Pancreas (tissue), 10 donors: Measurements from ENCODE around the gene EPB41. TPM values are rescaled to one million over a fixed set of nuclear protein-coding genes. Genes with fewer than 3 reads are reported as not detected.

Source experiments
- ATAC-seq, 4 donors: fragments of 200-7000 bp; cut with Tn5 transposase; one replicate each; pipeline versions ENCODE4 v1.8.0 to v1.9.1; 2020; ENCODE audit warnings: mild to moderate bottlenecking in 4 of 4, moderate library complexity in 4 of 4
- DNase-seq, 6 donors: peaks; one replicate each; pipeline ENCODE4 v3.0.0-alpha.2; 2020
- FAIRE-seq: peaks from 2 replicates; lab custom pipeline; 2012; peaks lifted over from hg19 to GRCh38; lab: Jason Lieb, UNC
- H3K27ac ChIP-seq, 4 donors: fragments of 200-600 bp; sonication (generic); 1 replicate in 3 of 4; 2 replicates in 1 of 4; pipeline versions ENCODE4 v1.5.0 to v1.8.0; 2020
- H3K27me3 ChIP-seq, 4 donors: fragments of 200-600 bp; one replicate each; pipeline ENCODE4 v1.8.0; 2021
- H3K36me3 ChIP-seq, 3 donors: fragments of 200-600 bp; sonication (generic) in 1 of 3; one replicate each; pipeline versions ENCODE4 v1.5.0 to v1.8.0; 2020 to 2021
- H3K4me1 ChIP-seq, 3 donors: fragments of 200-600 bp; one replicate each; pipeline ENCODE4 v1.8.0; 2021
- H3K4me3 ChIP-seq, 4 donors: fragments of 200-600 bp; sonication (generic) in 2 of 4; one replicate each; pipeline versions ENCODE4 v1.5.0 to v1.8.0; 2020 to 2021
- H3K9me3 ChIP-seq, 4 donors: fragments of 200-600 bp; one replicate each; pipeline ENCODE4 v1.8.0; 2021
- WGBS, 2 donors: extraction: QIAGEN DNeasy Blood & Tissue Kit; methylation state at CpG; one replicate each; pipeline ENCODE4 v1.1.7; 2013; 5-methylcytosine and 5-hydroxymethylcytosine counted together
- intact Hi-C, 3 donors: fragments of 100-400 bp; cut with DNase I; formaldehyde crosslinking; loops; one replicate each; pipeline versions ENCODE4 v1.11.1 to v1.14.2; 2022
- polyA plus RNA-seq, 2 donors: library from polyadenylated mRNA; stranded (reverse); fragments of 200-250 nt; gene quantifications; one replicate each; pipeline ENCODE4 v1.2.3, GENCODE V29; 2013
- total RNA-seq, 6 donors: library from RNA; stranded (reverse); fragmentation: NEBNext Ultra II Directional in 4 of 6; extraction: Animal tissue kit (Norgen Biotek cat#: 25700) in 4 of 6; gene quantifications; one replicate each; pipeline versions ENCODE4 v1.2.1 to v1.2.4, GENCODE V29; 2021 to 2023
- TF ChIP-seq, protein P1 (sequence below), 4 donors: fragments of 200-600 bp; sonication (generic) in 3 of 4; IDR thresholded peaks; one replicate each; pipeline versions ENCODE4 v1.5.0 to v1.8.0; 2021; ENCODE audit warnings: antibody characterized with exemption in 4 of 4
- donor health status: healthy with polysubstance abuse.
- donor health status: DM: no; HTN: no; CAD: no; lungs with moderate emphysema.
- donor health status: DM: no; HTN: no; CAD: no.
- donor health status: control.
- donor health status: control.
- donor health status: Bipolar disorder and iron deficiency.
- donor health status: DM: yes; HTN: yes; CAD: no.
- donor health status: DM: no; HTN: no; CAD: no.
- donor health status: DM: no; HTN: no; CAD: no.
- donor health status: DM: yes; HTN: yes; CAD: no.

EPB41 gene
- total and polyA plus RNA-seq, 8 donors = 9.1 to 39.8 (median 23.2) TPM

GRCh38 chr1:29113413-29114117 lies 199.2 kb downstream of the EPB41 start:
- Histone ChIP-seq H3K27me3 (no peaks in the 10 kb centered on the region), H3K4me1 (no peaks in the 10 kb centered on the region), H3K9me3 (no peaks in the 10 kb centered on the region), H3K27ac (no peak overlapping the region), H3K4me3 (no peak overlapping the region), H3K36me3 (peaks cover 0 to 6% (median 0%) of the 10 kb centered on the region in 3 donors)
- no peak for DNase-seq
- no peak for FAIRE-seq
- TF ChIP-seq, protein P1, sequence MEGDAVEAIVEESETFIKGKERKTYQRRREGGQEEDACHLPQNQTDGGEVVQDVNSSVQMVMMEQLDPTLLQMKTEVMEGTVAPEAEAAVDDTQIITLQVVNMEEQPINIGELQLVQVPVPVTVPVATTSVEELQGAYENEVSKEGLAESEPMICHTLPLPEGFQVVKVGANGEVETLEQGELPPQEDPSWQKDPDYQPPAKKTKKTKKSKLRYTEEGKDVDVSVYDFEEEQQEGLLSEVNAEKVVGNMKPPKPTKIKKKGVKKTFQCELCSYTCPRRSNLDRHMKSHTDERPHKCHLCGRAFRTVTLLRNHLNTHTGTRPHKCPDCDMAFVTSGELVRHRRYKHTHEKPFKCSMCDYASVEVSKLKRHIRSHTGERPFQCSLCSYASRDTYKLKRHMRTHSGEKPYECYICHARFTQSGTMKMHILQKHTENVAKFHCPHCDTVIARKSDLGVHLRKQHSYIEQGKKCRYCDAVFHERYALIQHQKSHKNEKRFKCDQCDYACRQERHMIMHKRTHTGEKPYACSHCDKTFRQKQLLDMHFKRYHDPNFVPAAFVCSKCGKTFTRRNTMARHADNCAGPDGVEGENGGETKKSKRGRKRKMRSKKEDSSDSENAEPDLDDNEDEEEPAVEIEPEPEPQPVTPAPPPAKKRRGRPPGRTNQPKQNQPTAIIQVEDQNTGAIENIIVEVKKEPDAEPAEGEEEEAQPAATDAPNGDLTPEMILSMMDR (IDR thresholded peaks at IDR 0.05) = no peak
- intact Hi-C loops = no loop called here
- no peak for ATAC-seq
- WGBS, 2 donors = 74 to 78% methylated on average over 6 of the region's 6 CpGs

DNA sequence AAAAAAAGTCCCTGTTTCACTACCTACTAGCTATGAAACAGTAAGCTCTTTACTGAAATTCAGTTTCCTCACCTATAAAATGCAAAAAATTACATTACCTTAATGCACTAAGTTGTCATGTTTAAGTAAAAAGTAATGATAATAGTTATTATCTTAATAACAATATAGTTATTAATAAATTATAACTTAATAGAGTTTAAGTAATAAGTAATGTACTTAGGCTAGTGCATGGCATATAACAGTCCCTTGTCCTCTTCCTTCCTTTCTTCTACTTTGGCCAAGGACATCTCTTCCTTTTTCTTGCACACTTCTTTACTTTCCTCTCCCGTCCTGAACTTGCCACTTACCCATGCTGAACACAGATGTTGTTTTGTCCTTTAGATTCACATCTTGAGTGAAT lies 200.3 kb downstream of the EPB41 start:
- Histone ChIP-seq H3K27me3 (no peaks in the 10 kb centered on the region), H3K36me3 (peaks cover 0 to 6% (median 0%) of the 10 kb centered on the region in 3 donors), H3K27ac (no peak overlapping the region), H3K4me1 (no peaks in the 10 kb centered on the region), H3K4me3 (no peak overlapping the region), H3K9me3 (no peaks in the 10 kb centered on the region)
- ATAC-seq (no peak), FAIRE-seq (no peak), DNase-seq (no peak)
- intact Hi-C loops = no loop called here
- WGBS, 2 donors = 89 to 100% methylated on average over 1 of the region's 1 CpG
- TF ChIP-seq, protein P1 (IDR thresholded peaks at IDR 0.05) = no peak

- H3K36me3 ChIP-seq = peaks cover 0 to 6% (median 0%) of the 10 kb centered on the region in 3 donors
- TF ChIP-seq, protein P1 (IDR thresholded peaks at IDR 0.05) = no peak
- H3K9me3 ChIP-seq = no peaks in the 10 kb centered on the region
- peaks cover 0 to 3% (median 0%) of the 10 kb centered on the region in 4 donors for H3K27me3 ChIP-seq
- H3K4me3 ChIP-seq = no peak overlapping the region
- ATAC-seq (no peak), FAIRE-seq (no peak), DNase-seq (no peak)
- no peak overlapping the region for H3K27ac ChIP-seq
- peaks cover 0 to 6% (median 3%) of the 10 kb centered on the region in 3 donors for H3K4me1 ChIP-seq
- WGBS, 2 donors = 75 to 82% methylated on average over 2 of the region's 2 CpGs
- intact Hi-C loops = no loop called here
Observed at GRCh38 chr1:29117381-29117780, 203.0 kb downstream of the EPB41 start.

- no peak for FAIRE-seq
- intact Hi-C loops = no loop called here
- H3K27ac ChIP-seq = no peak overlapping the region
Observed at GRCh38 chr1:29119121-29119929, 205.0 kb downstream of the EPB41 start.

More at GRCh38 chr1:29119121-29119929, 205.0 kb downstream of the EPB41 start:
- Histone ChIP-seq H3K4me1 (peaks cover 0 to 14% (median 7%) of the 10 kb centered on the region in 3 donors), H3K9me3 (no peaks in the 10 kb centered on the region), H3K36me3 (peaks cover 0 to 6% (median 0%) of the 10 kb centered on the region in 3 donors), H3K4me3 (no peak overlapping the region), H3K27me3 (peaks cover 0 to 8% (median 0%) of the 10 kb centered on the region in 4 donors)
- WGBS, 2 donors = 81 to 83% methylated on average over 12 of the region's 12 CpGs
- ATAC-seq = no peak
- DNase-seq = no peak
- TF ChIP-seq, protein P1 (IDR thresholded peaks at IDR 0.05) = no peak
